CD8-positive, alpha-beta memory T cell (primary cell): ENCODE data around the gene WFIKKN2. TPM values are rescaled to one million over a fixed set of nuclear protein-coding genes. Genes with fewer than 3 reads are reported as not detected.

Source experiments
- CTCF ChIA-PET: fragments of 350-600 bp; sonication (Branson Sonifier 250); formaldehyde crosslinking; loops from one replicate; lab custom pipeline; 2021; ENCODE audit warnings: antibody characterized with exemption; lab: Charles Lee
- POLR2A ChIA-PET: fragments of 350-600 bp; sonication (Branson Sonifier 250); formaldehyde crosslinking; loops from one replicate; lab custom pipeline; 2021; ENCODE audit warnings: antibody characterized with exemption; lab: Charles Lee
- DNase-seq, 5 donors: peaks; one replicate each; pipeline versions ENCODE4 v3.0.0 to v3.0.0-alpha.2; 2020 to 2022; ENCODE audit warnings: mixed read lengths in 1 of 5
- H3K27ac ChIP-seq: one replicate; pipeline ENCODE4 v1.7.0; 2013; ENCODE audit warnings: low read depth, mild to moderate bottlenecking, low read length, moderate library complexity
- H3K27me3 ChIP-seq: 2 replicates; pipeline ENCODE4 v1.7.0; 2013; ENCODE audit warnings: low read length, mild to moderate bottlenecking; ENCODE audit not compliant: insufficient read depth, poor library complexity, severe bottlenecking
- H3K36me3 ChIP-seq: 2 replicates; pipeline ENCODE4 v1.7.0; 2013; ENCODE audit warnings: mild to moderate bottlenecking, low read length, moderate library complexity; ENCODE audit not compliant: insufficient read depth
- H3K4me1 ChIP-seq: 2 replicates; pipeline ENCODE4 v1.7.0; 2013; ENCODE audit warnings: mild to moderate bottlenecking, low read length, moderate library complexity; ENCODE audit not compliant: insufficient read depth
- H3K4me3 ChIP-seq: 2 replicates; pipeline ENCODE4 v1.7.0; 2013; ENCODE audit warnings: mild to moderate bottlenecking, low read length
- H3K9me3 ChIP-seq: 2 replicates; pipeline ENCODE4 v1.7.0; 2013; ENCODE audit warnings: mild to moderate bottlenecking, low read length
- H3K27ac Mint-ChIP-seq, 8 donors: one replicate each; pipeline ENCODE4 v1.8.0; 2020 to 2021; ENCODE audit warnings: mixed read lengths in 8 of 8, mild to moderate bottlenecking in 6 of 8, inconsistent platforms in 3 of 8, moderate library complexity in 3 of 8
- H3K27me3 Mint-ChIP-seq, 2 donors: one replicate each; pipeline ENCODE4 v1.8.0; 2020 to 2021; ENCODE audit warnings: mixed read lengths in 2 of 2, mild to moderate bottlenecking in 1 of 2, moderate library complexity in 1 of 2
- H3K36me3 Mint-ChIP-seq, 3 donors: one replicate each; pipeline ENCODE4 v1.8.0; 2020 to 2021; ENCODE audit warnings: mixed read lengths in 3 of 3, inconsistent platforms in 1 of 3, mild to moderate bottlenecking in 1 of 3
- H3K4me1 Mint-ChIP-seq, 3 donors: one replicate each; pipeline ENCODE4 v1.8.0; 2020 to 2021; ENCODE audit warnings: mixed read lengths in 3 of 3, inconsistent platforms in 1 of 3, mild to moderate bottlenecking in 1 of 3
- H3K4me3 Mint-ChIP-seq, 7 donors: one replicate each; pipeline ENCODE4 v1.8.0; 2020 to 2021; ENCODE audit warnings: mixed read lengths in 7 of 7, mild to moderate bottlenecking in 6 of 7, moderate library complexity in 4 of 7, inconsistent platforms in 2 of 7
- H3K9me3 Mint-ChIP-seq, 5 donors: one replicate each; pipeline ENCODE4 v1.8.0; 2020 to 2022; ENCODE audit warnings: mixed read lengths in 5 of 5, mild to moderate bottlenecking in 3 of 5, moderate library complexity in 2 of 5, inconsistent platforms in 1 of 5
- polyA plus RNA-seq: library from polyadenylated mRNA; unstranded; fragments of 300-500 nt; fragmentation: Illumina TruSeq; gene quantifications from one replicate; pipeline ENCODE4 v1.2.3, GENCODE V29; 2021
- total RNA-seq, 2 experiments: library from RNA; stranded (reverse); gene quantifications; one replicate each; pipeline ENCODE4 v1.2.3, GENCODE V29; 2021

The WFIKKN2 gene
- total and polyA plus RNA-seq, 3 experiments from 2014 or later, result not detected

GRCh38 chr17:50884439-50885311 lies 49.3 kb downstream of the WFIKKN2 start:
- H3K4me1 ChIP-seq, result peaks cover 13% of the 10 kb centered on the region
- Mint-ChIP-seq H3K9me3 (no peaks in the 10 kb centered on the region), H3K36me3 (no peaks in the 10 kb centered on the region), H3K27me3 (no peaks in the 10 kb centered on the region), H3K4me3 (no peak overlapping the region), H3K27ac (peak overlapping the region in 4 of 8 donors; percentile 7 to 65 (median 42)), H3K4me1 (peaks cover 25 to 36% (median 30%) of the 10 kb centered on the region in 3 donors)
- H3K27me3 ChIP-seq, result no peaks in the 10 kb centered on the region
- no peaks in the 10 kb centered on the region for H3K9me3 ChIP-seq
- no peak for DNase-seq
- no peaks in the 10 kb centered on the region for H3K36me3 ChIP-seq
- POLR2A ChIA-PET, result no interaction called here
- H3K4me3 ChIP-seq, result no peak overlapping the region
- CTCF ChIA-PET, result interaction anchor here (1.5 kb wide), 1 partner anchor 16 kb away, joined by 3 read pairs; no protein-coding TSS in a partner anchor
- H3K27ac ChIP-seq, result no peak overlapping the region

GRCh38 chr17:50887705-50888245 lies 52.4 kb downstream of the WFIKKN2 start:
- no peak overlapping the region for H3K27ac ChIP-seq
- no peaks in the 10 kb centered on the region for H3K36me3 ChIP-seq
- peak overlapping the region in 3 of 8 donors; percentile 4 to 47 (median 5) for H3K27ac Mint-ChIP-seq
- H3K27me3 ChIP-seq, result no peaks in the 10 kb centered on the region
- peaks cover 20 to 28% (median 25%) of the 10 kb centered on the region in 3 donors for H3K4me1 Mint-ChIP-seq
- H3K27me3 Mint-ChIP-seq, result no peaks in the 10 kb centered on the region
- peak overlapping the region in 1 of 7 donors; percentile 19 for H3K4me3 Mint-ChIP-seq
- no peaks in the 10 kb centered on the region for H3K9me3 ChIP-seq
- no peak for DNase-seq
- no peaks in the 10 kb centered on the region for H3K9me3 Mint-ChIP-seq
- ChIA-PET POLR2A (interaction anchor here (2.3 kb wide), 1 partner anchor 21 kb away, joined by 16 read pairs; the partner anchor contains the start of gene TOB1), CTCF (interaction anchor here (1.2 to 1.4 kb wide), 2 partner anchors 21 to 46 kb away, joined by 3 to 4 read pairs; no protein-coding TSS in a partner anchor)
- H3K4me1 ChIP-seq, result peaks cover 13% of the 10 kb centered on the region
- H3K4me3 ChIP-seq, result no peak overlapping the region
- H3K36me3 Mint-ChIP-seq, result no peaks in the 10 kb centered on the region

- Mint-ChIP-seq H3K27me3 (no peaks in the 10 kb centered on the region), H3K27ac (peak overlapping the region in 2 of 8 donors; percentile 38 to 60), H3K9me3 (no peaks in the 10 kb centered on the region), H3K36me3 (no peaks in the 10 kb centered on the region), H3K4me1 (peaks cover 13 to 19% (median 18%) of the 10 kb centered on the region in 3 donors), H3K4me3 (no peak overlapping the region)
- H3K27ac ChIP-seq, result no peak overlapping the region
- POLR2A ChIA-PET, result interaction anchor here (0.9 to 1.0 kb wide), 2 partner anchors 18 to 24 kb away, joined by 3 to 4 read pairs; no protein-coding TSS in a partner anchor
- H3K27me3 ChIP-seq, result no peaks in the 10 kb centered on the region
- no peak for DNase-seq
- no peaks in the 10 kb centered on the region for H3K36me3 ChIP-seq
- no peaks in the 10 kb centered on the region for H3K9me3 ChIP-seq
- peaks cover 13% of the 10 kb centered on the region for H3K4me1 ChIP-seq
- CTCF ChIA-PET, result interaction anchor here (0.7 to 1.6 kb wide), 4 partner anchors 13 to 60 kb away, joined by 3 to 6 read pairs (median 4); partner anchors contain the start of gene TOB1
- H3K4me3 ChIP-seq, result no peak overlapping the region
These were observed 54.2 kb downstream of the WFIKKN2 start for GRCh38 chr17:50889528-50890118.

- Histone ChIP-seq H3K4me1 (peaks cover 13% of the 10 kb centered on the region), H3K27me3 (no peaks in the 10 kb centered on the region), H3K4me3 (no peak overlapping the region), H3K36me3 (no peaks in the 10 kb centered on the region), H3K9me3 (no peaks in the 10 kb centered on the region), H3K27ac (no peak overlapping the region)
- peak overlapping the region in 1 of 8 donors; percentile 29 for H3K27ac Mint-ChIP-seq
- POLR2A ChIA-PET, result no interaction called here
- CTCF ChIA-PET, result interaction anchor here (1.6 to 2.0 kb wide), 2 partner anchors 12 to 66 kb away, joined by 5 to 6 read pairs; no protein-coding TSS in a partner anchor
- no peak overlapping the region for H3K4me3 Mint-ChIP-seq
- H3K27me3 Mint-ChIP-seq, result no peaks in the 10 kb centered on the region
- H3K4me1 Mint-ChIP-seq, result peaks cover 13 to 19% (median 18%) of the 10 kb centered on the region in 3 donors
- no peak for DNase-seq
- no peaks in the 10 kb centered on the region for H3K9me3 Mint-ChIP-seq
- H3K36me3 Mint-ChIP-seq, result no peaks in the 10 kb centered on the region
These were observed 55.5 kb downstream of the WFIKKN2 start for GRCh38 chr17:50890675-50891516.

GRCh38 chr17:50891577-50891989 lies 56.2 kb downstream of the WFIKKN2 start:
- no peak overlapping the region for H3K27ac Mint-ChIP-seq
- DNase-seq, result no peak
- no peaks in the 10 kb centered on the region for H3K36me3 Mint-ChIP-seq
- POLR2A ChIA-PET, result no interaction called here
- no peak overlapping the region for H3K4me3 Mint-ChIP-seq
- peaks cover 10 to 15% (median 14%) of the 10 kb centered on the region in 3 donors for H3K4me1 Mint-ChIP-seq
- H3K36me3 ChIP-seq, result no peaks in the 10 kb centered on the region
- H3K9me3 Mint-ChIP-seq, result no peaks in the 10 kb centered on the region
- no peaks in the 10 kb centered on the region for H3K27me3 Mint-ChIP-seq
- no peaks in the 10 kb centered on the region for H3K27me3 ChIP-seq
- H3K9me3 ChIP-seq, result no peaks in the 10 kb centered on the region
- no peak overlapping the region for H3K4me3 ChIP-seq
- H3K27ac ChIP-seq, result no peak overlapping the region
- CTCF ChIA-PET, result interaction anchor here (2.0 kb wide), 1 partner anchor 65 kb away, joined by 5 read pairs; no protein-coding TSS in a partner anchor
- H3K4me1 ChIP-seq, result peaks cover 13% of the 10 kb centered on the region

Other genes with a start within 250 kb of the WFIKKN2 start
- gene ABCC3, start 200.7 kb upstream of the WFIKKN2 start, total RNA-seq, result under 1 TPM; 0.37 to 0.69 TPM
- gene ABCC3, start 200.7 kb upstream of the WFIKKN2 start, polyA plus RNA-seq, result not detected
- 10 to 100 TPM; 48.2 to 48.5 TPM for gene ANKRD40, start 127.7 kb upstream of the WFIKKN2 start, total RNA-seq
- gene ANKRD40, start 127.7 kb upstream of the WFIKKN2 start, polyA plus RNA-seq, result 6.6 TPM
- gene LUC7L3, start 116.0 kb upstream of the WFIKKN2 start, total RNA-seq, result 100 to 1,000 TPM; 113 to 120 TPM
- 72.5 TPM for gene LUC7L3, start 116.0 kb upstream of the WFIKKN2 start, polyA plus RNA-seq
- gene ANKRD40CL, start 68.1 kb upstream of the WFIKKN2 start, total RNA-seq, result not detected
- not detected for gene ANKRD40CL, start 68.1 kb upstream of the WFIKKN2 start, polyA plus RNA-seq
- 10 to 100 TPM; 32.6 to 34.5 TPM for gene TOB1, start 30.8 kb downstream of the WFIKKN2 start, total RNA-seq
- gene TOB1, start 30.8 kb downstream of the WFIKKN2 start, polyA plus RNA-seq, result 53.4 TPM